Endothelial cell of umbilical vein (primary cell): ENCODE results near the gene TMPRSS11E. TPM values are rescaled to one million over a fixed set of nuclear protein-coding genes. Genes with fewer than 3 reads are reported as not detected.

Experiments used
- BruUV-seq: library from RNA; stranded (reverse); fragments of 400-500 nt; replicated peaks from 2 replicates; lab custom pipeline; 2021; lab: Mats Ljungman, UMichigan
- CTCF ChIA-PET: fragments of 300-600, 350-600 bp; sonication (Branson Sonifier 250); formaldehyde crosslinking; loops from one replicate; lab custom pipeline; 2021; ENCODE audit warnings: antibody characterized with exemption, inconsistent platforms; lab: Charles Lee
- POLR2A ChIA-PET: fragments of 300-600, 350-600 bp; sonication (Branson Sonifier 250); formaldehyde crosslinking; loops from one replicate; lab custom pipeline; 2021; ENCODE audit warnings: antibody characterized with exemption, inconsistent platforms; lab: Charles Lee
- DNase-seq: peaks from one replicate; pipeline ENCODE4 v3.0.0-alpha.2; 2011; ENCODE audit warnings: low read depth, low spot score
- FAIRE-seq: peaks from 2 replicates; lab custom pipeline; 2011; peaks lifted over from hg19 to GRCh38; lab: Jason Lieb, UNC
- H2AFZ ChIP-seq: 2 replicates; pipeline ENCODE4 v1.6.0; 2012; ENCODE audit warnings: low read depth, low read length, control low read depth, inconsistent platforms
- H3K27ac ChIP-seq: 2 replicates; pipeline ENCODE4 v1.5.1; 2011; ENCODE audit warnings: low read depth, mild to moderate bottlenecking, control low read depth, low read length, moderate library complexity; ENCODE audit not compliant: insufficient read depth
- H3K27me3 ChIP-seq, 2 experiments: 2 replicates each; pipeline versions ENCODE4 v1.6.0 to v1.6.1; 2011; ENCODE audit warnings: low read length in 2 of 2, mixed read lengths in 1 of 2; ENCODE audit not compliant: control insufficient read depth in 2 of 2, insufficient read depth in 2 of 2
- H3K36me3 ChIP-seq, 2 experiments: 2 replicates in 1 of 2; 3 replicates in 1 of 2; pipeline ENCODE4 v1.5.1; 2011; ENCODE audit warnings: low read length in 2 of 2, mild to moderate bottlenecking in 1 of 2, moderate library complexity in 1 of 2; ENCODE audit not compliant: control insufficient read depth in 2 of 2, insufficient read depth in 2 of 2; ENCODE audit errors: extremely low read depth in 1 of 2
- H3K4me1 ChIP-seq: 3 replicates; pipeline ENCODE4 v1.5.1; 2011; ENCODE audit warnings: mild to moderate bottlenecking, low read length; ENCODE audit not compliant: control insufficient read depth, insufficient read depth; ENCODE audit errors: extremely low read depth
- H3K4me2 ChIP-seq: 2 replicates; pipeline ENCODE4 v1.6.1; 2011; ENCODE audit warnings: low read length, control low read depth, mixed read lengths; ENCODE audit not compliant: insufficient read depth
- H3K4me3 ChIP-seq, 3 experiments: fragments of 200-600 bp in 1 of 3; sonication (generic), shearing (Covaris generic) in 1 of 3; replicated peaks in 1 of 3; 2 replicates each; pipeline ENCODE4 v1.5.1; 2011 to 2016; ENCODE audit warnings: control low read depth in 3 of 3, low read length in 3 of 3, mild to moderate bottlenecking in 2 of 3, inconsistent platforms in 1 of 3, low read depth in 1 of 3, moderate library complexity in 1 of 3; ENCODE audit not compliant: insufficient read depth in 1 of 3
- H3K79me2 ChIP-seq: 2 replicates; pipeline ENCODE4 v1.6.0; 2012; ENCODE audit warnings: low read length, inconsistent platforms; ENCODE audit not compliant: control insufficient read depth, insufficient read depth
- H3K9ac ChIP-seq: replicated peaks from 2 replicates; pipeline ENCODE3; 2011; ENCODE audit warnings: low read length, control low read depth; ENCODE audit not compliant: insufficient read depth; ENCODE audit errors: extremely low read depth
- H3K9me1 ChIP-seq: replicated peaks from 3 replicates; pipeline ENCODE4 v1.6.0; 2011; ENCODE audit warnings: mild to moderate bottlenecking, low read length; ENCODE audit not compliant: control insufficient read depth, insufficient read depth; ENCODE audit errors: extremely low read depth
- H3K9me3 ChIP-seq: replicated peaks from 2 replicates; pipeline ENCODE4 v1.5.1; 2012; ENCODE audit warnings: low read length, inconsistent platforms; ENCODE audit not compliant: control insufficient read depth, insufficient read depth
- H4K20me1 ChIP-seq: replicated peaks from 2 replicates; pipeline ENCODE3; 2011; ENCODE audit warnings: mild to moderate bottlenecking, low read length; ENCODE audit not compliant: control insufficient read depth, insufficient read depth; ENCODE audit errors: extremely low read depth
- EZH2 ChIP-seq: IDR thresholded peaks from 2 replicates; pipeline ENCODE4 v1.6.1; 2012; ENCODE audit warnings: borderline replicate concordance, low read depth, mild to moderate bottlenecking, moderate library complexity, low read length, inconsistent platforms; ENCODE audit not compliant: severe bottlenecking
- FOS ChIP-seq: IDR thresholded peaks from 2 replicates; pipeline ENCODE4 v1.6.1; 2011; ENCODE audit warnings: mild to moderate bottlenecking, low read length, moderate library complexity, borderline replicate concordance; ENCODE audit not compliant: insufficient read depth
- GATA2 ChIP-seq: IDR thresholded peaks from 2 replicates; pipeline ENCODE4 v1.7.0; 2011; ENCODE audit warnings: low read depth, mild to moderate bottlenecking, moderate library complexity, mixed read lengths, low read length; ENCODE audit not compliant: insufficient read length, insufficient read depth
- JUN ChIP-seq: IDR thresholded peaks from 2 replicates; pipeline ENCODE4 v1.6.1; 2011; ENCODE audit warnings: borderline replicate concordance, low read depth; ENCODE audit not compliant: insufficient read length, insufficient read depth
- MYC ChIP-seq: IDR thresholded peaks from one replicate; pipeline ENCODE4 v1.6.1; 2011; ENCODE audit warnings: mild to moderate bottlenecking, low read depth, low read length
- POLR2A ChIP-seq: IDR thresholded peaks from 2 replicates; pipeline ENCODE4 v1.6.1; 2012; ENCODE audit warnings: low read depth, mild to moderate bottlenecking, control low read depth, low read length
- POLR2AphosphoS5 ChIP-seq: IDR thresholded peaks from 2 replicates; pipeline ENCODE4 v1.6.1; 2012; ENCODE audit warnings: low read depth, mild to moderate bottlenecking, control low read depth, low read length, moderate library complexity; ENCODE audit not compliant: insufficient read depth
- dilution Hi-C: fragments of 300-500 bp; cut with MboI; formaldehyde crosslinking; loops from one replicate; pipeline ENCODE4 v1.15.0; 2019; ENCODE audit warnings: low sequenced_read_pairs; ENCODE audit not compliant: extremely low pct_ligation_motif_present
- intact Hi-C: fragments of 100-400 bp; cut with micrococcal nuclease; formaldehyde crosslinking; loops from one replicate; pipeline ENCODE4 v1.10.0; 2022
- polyA plus RNA-seq, 4 experiments: library from polyadenylated mRNA; depleted of rRNA in 3 of 4; stranded (reverse) in 3 of 4; unstranded in 1 of 4; fragments of >200 nt; gene quantifications; 2 replicates each; pipeline versions ENCODE4 v1.2.1 to v1.2.3, GENCODE V29; 2011 to 2012; ENCODE audit warnings: missing spikeins in 1 of 4
- total RNA-seq: library from RNA; stranded (reverse); gene quantifications from 2 replicates; pipeline ENCODE4 v1.2.3, GENCODE V29; 2021
- TF ChIP-seq, protein P1 (sequence below), 2 donors: IDR thresholded peaks; 1 replicate in 1 of 2; 2 replicates in 1 of 2; pipeline ENCODE4 v1.5.1; 2011; ENCODE audit warnings: low read length in 2 of 2, mild to moderate bottlenecking in 2 of 2, moderate library complexity in 2 of 2, control low read depth in 1 of 2, inconsistent platforms in 1 of 2, low read depth in 1 of 2; ENCODE audit not compliant: insufficient read depth in 1 of 2; ENCODE audit errors: extremely low read depth in 1 of 2
- TF ChIP-seq, protein P2 (sequence below): IDR thresholded peaks from 2 replicates; pipeline ENCODE4 v1.6.1; 2011; ENCODE audit not compliant: insufficient read depth, insufficient read length

TMPRSS11E gene
- total and polyA plus RNA-seq, 2 donors (not counting 3 experiments of a cell fraction or from before 2014, with no cell fraction given), result not detected

- Histone ChIP-seq H2AFZ (no peak overlapping the region), H3K4me3 (no peak overlapping the region), H4K20me1 (no peaks in the 10 kb centered on the region), H3K4me1 (no peaks in the 10 kb centered on the region), H3K9me3 (no peaks in the 10 kb centered on the region), H3K79me2 (no peaks in the 10 kb centered on the region), H3K4me2 (no peak overlapping the region), H3K27me3 (no peaks in the 10 kb centered on the region), H3K27ac (no peak overlapping the region), H3K36me3 (no peaks in the 10 kb centered on the region), H3K9me1 (no peaks in the 10 kb centered on the region), H3K9ac (no peak overlapping the region)
- ChIA-PET CTCF (no interaction called here), POLR2A (no interaction called here)
- no TSS peak for BruUV-seq
- dilution Hi-C loops (no loop called here), intact Hi-C loops (no loop called here)
- TF ChIP-seq POLR2AphosphoS5 (no peak), GATA2 (no peak), POLR2A (no peak), JUN (no peak), MYC (no peak), EZH2 (no peak), FOS (no peak)
- TF ChIP-seq, protein P1, sequence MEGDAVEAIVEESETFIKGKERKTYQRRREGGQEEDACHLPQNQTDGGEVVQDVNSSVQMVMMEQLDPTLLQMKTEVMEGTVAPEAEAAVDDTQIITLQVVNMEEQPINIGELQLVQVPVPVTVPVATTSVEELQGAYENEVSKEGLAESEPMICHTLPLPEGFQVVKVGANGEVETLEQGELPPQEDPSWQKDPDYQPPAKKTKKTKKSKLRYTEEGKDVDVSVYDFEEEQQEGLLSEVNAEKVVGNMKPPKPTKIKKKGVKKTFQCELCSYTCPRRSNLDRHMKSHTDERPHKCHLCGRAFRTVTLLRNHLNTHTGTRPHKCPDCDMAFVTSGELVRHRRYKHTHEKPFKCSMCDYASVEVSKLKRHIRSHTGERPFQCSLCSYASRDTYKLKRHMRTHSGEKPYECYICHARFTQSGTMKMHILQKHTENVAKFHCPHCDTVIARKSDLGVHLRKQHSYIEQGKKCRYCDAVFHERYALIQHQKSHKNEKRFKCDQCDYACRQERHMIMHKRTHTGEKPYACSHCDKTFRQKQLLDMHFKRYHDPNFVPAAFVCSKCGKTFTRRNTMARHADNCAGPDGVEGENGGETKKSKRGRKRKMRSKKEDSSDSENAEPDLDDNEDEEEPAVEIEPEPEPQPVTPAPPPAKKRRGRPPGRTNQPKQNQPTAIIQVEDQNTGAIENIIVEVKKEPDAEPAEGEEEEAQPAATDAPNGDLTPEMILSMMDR (IDR thresholded peaks at IDR 0.05; ENCODE audit: extremely low read depth in 1 of 2, insufficient read depth in 1 of 2, low read depth in 1 of 2, low read length in 2 of 2), result no peak
- TF ChIP-seq, protein P2, sequence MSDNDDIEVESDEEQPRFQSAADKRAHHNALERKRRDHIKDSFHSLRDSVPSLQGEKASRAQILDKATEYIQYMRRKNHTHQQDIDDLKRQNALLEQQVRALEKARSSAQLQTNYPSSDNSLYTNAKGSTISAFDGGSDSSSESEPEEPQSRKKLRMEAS, result no peak
- DNase-seq (no peak), FAIRE-seq (no peak)
Observed at GRCh38 chr4:68461790-68462189, 14.5 kb downstream of the TMPRSS11E start.
